ENCODE data around the gene STRN3. TPM values are rescaled to one million over a fixed set of nuclear protein-coding genes. Genes with fewer than 3 reads are reported as not detected.
"Not testable (repeated sequence)": the region's sequence is repeated elsewhere in the genome, so short reads cannot be mapped to it uniquely, and the experiment has no call there.

The STRN3 gene
- total and polyA plus RNA-seq, 2 of the 8 experiments (the other 6 are each of a cell fraction or from before 2014, with no cell fraction given): 8.7 to 38.1 TPM

- TF ChIP-seq ATF2 (IDR thresholded peaks at IDR 0.05; ENCODE audit: low read length): no peak
- no peak for TF ChIP-seq CTCF (IDR thresholded peaks at IDR 0.05; ENCODE audit: control extremely low read depth in 1 of 3, insufficient read depth in 1 of 3, low read depth in 1 of 3, low read length in 3 of 3)
Measured at GRCh38 chr14:30966415-30967363, 59.5 kb downstream of the STRN3 start (continued).

- H3K4me1 ChIP-seq (replicated peaks in 1 of 4; ENCODE audit: control insufficient read depth in 3 of 4, insufficient read depth in 4 of 4, low read length in 3 of 4); H2BK20ac ChIP-seq (ENCODE audit: low read length); H4K8ac ChIP-seq (ENCODE audit: extremely low read depth, insufficient read depth, low read length); H3K4me3 ChIP-seq (ENCODE audit: extremely low read depth in 1 of 4, insufficient read depth in 2 of 4, low read depth in 3 of 4, low read length in 4 of 4); H3K4me2 ChIP-seq (ENCODE audit: insufficient read depth in 1 of 2, low read depth in 2 of 2, low read length in 2 of 2); H3K27ac ChIP-seq (ENCODE audit: low read depth, low read length); DNase-seq (ENCODE audit: low read depth in 1 of 2, low spot score in 2 of 2); H4K5ac ChIP-seq (ENCODE audit: insufficient read length, low read depth, low read length); H3K79me1 ChIP-seq (ENCODE audit: low read depth, low read length); H2BK12ac ChIP-seq (ENCODE audit: low read depth, low read length); H2BK15ac ChIP-seq (ENCODE audit: low read length); H3K23me2 ChIP-seq (ENCODE audit: low read depth, low read length); H3K9ac ChIP-seq (replicated peaks in 1 of 4; ENCODE audit: extremely low read depth in 1 of 4, low read depth in 3 of 4, low read length in 3 of 4); FAIRE-seq; H2AFZ ChIP-seq (ENCODE audit: low read length); H2BK5ac ChIP-seq (ENCODE audit: low read depth, low read length); H3K4ac ChIP-seq (replicated peaks; ENCODE audit: insufficient read length, low read depth, low read length); H3K18ac ChIP-seq (ENCODE audit: extremely low read depth, low read length); H4K20me1 ChIP-seq (replicated peaks in 1 of 2; ENCODE audit: control insufficient read depth in 1 of 2, insufficient read depth in 2 of 2, low read length in 2 of 2); CTCF ChIA-PET (ENCODE audit: partially characterized antibody); H3K27me3 ChIP-seq (replicated peaks in 1 of 4; ENCODE audit: control insufficient read depth in 3 of 4, extremely low read depth in 1 of 4, insufficient read depth in 3 of 4, low read length in 3 of 4); H3K56ac ChIP-seq (replicated peaks; ENCODE audit: insufficient read length, low read depth, low read length); H2AK5ac ChIP-seq (ENCODE audit: low read depth, low read length); H3K23ac ChIP-seq (ENCODE audit: insufficient read length); H4K91ac ChIP-seq (replicated peaks; ENCODE audit: insufficient read length, low read length); H3K14ac ChIP-seq (ENCODE audit: insufficient read length); H2BK120ac ChIP-seq (replicated peaks; ENCODE audit: low read depth, low read length); POLR2A ChIA-PET (ENCODE audit: partially characterized antibody): not testable (repeated sequence)
- Histone ChIP-seq H3K79me2 (ENCODE audit: control insufficient read depth in 1 of 2, insufficient read depth in 2 of 2, low read length in 2 of 2) (peaks cover 11 to 96% of the 10 kb centered on the region in 2 experiments), H3K36me3 (ENCODE audit: control insufficient read depth in 2 of 4, insufficient read depth in 4 of 4, low read length in 3 of 4) (peaks cover 0 to 12% (median 4%) of the 10 kb centered on the region in 4 experiments; a peak in 3 of 8 replicates), H3K9me3 (ENCODE audit: insufficient read depth in 2 of 2, low read depth in 1 of 2, low read length in 1 of 2) (peaks cover 10 to 16% of the 10 kb centered on the region in 2 experiments)
- WGBS, 2 experiments (ENCODE audit: extremely low coverage in 1 of 2, insufficient coverage in 1 of 2, insufficient read length in 1 of 2, insufficient replicate concordance in 2 of 2, low coverage in 1 of 2, low lambda C conversion rate in 2 of 2, missing lambda C conversion rate in 1 of 2): 86% methylated on average over 8 of the region's 8 CpGs; no CpG with 5 or more reads in 1 of the 2 experiments
Measured at GRCh38 chr14:30965861-30966260, 60.3 kb downstream of the STRN3 start.

Measured in H1 (cell line).